HEK293 (cell line): ENCODE data around the gene EMC9.

Experiments
- CTCF ChIA-PET: fragments of 350-600 bp; formaldehyde crosslinking; extraction: SDS; loops from one replicate; lab custom pipeline; 2021; ENCODE audit warnings: antibody characterized with exemption; lab: Yijun Ruan, JAX
- POLR2A ChIA-PET: fragments of 300-600 bp; formaldehyde crosslinking; extraction: SDS; loops from one replicate; lab custom pipeline; 2020; ENCODE audit warnings: antibody characterized with exemption, inconsistent platforms; lab: Yijun Ruan, JAX
- H3K27ac ChIP-seq: fragments of 200-500 bp; sonication (Bioruptor generic); 2 replicates; pipeline ENCODE4 v1.5.1; 2014; ENCODE audit warnings: low read depth, low read length, control low read depth, inconsistent platforms; ENCODE audit errors: extremely low read depth
- H3K36me3 ChIP-seq, 2 experiments: fragments of 200-500 bp in 1 of 2; sonication (Bioruptor generic) in 1 of 2; 1 replicate in 1 of 2; 2 replicates in 1 of 2; pipeline ENCODE4 v1.5.1; 2014 to 2017; ENCODE audit warnings: inconsistent platforms in 2 of 2, low read length in 2 of 2; ENCODE audit not compliant: control insufficient read depth in 2 of 2, insufficient read depth in 1 of 2
- H3K4me1 ChIP-seq: fragments of 200-500 bp; sonication (Bioruptor generic); 2 replicates; pipeline ENCODE4 v1.5.1; 2014; ENCODE audit warnings: mild to moderate bottlenecking, low read length, inconsistent platforms; ENCODE audit not compliant: control insufficient read depth, insufficient read depth
- H3K4me3 ChIP-seq: 2 replicates; pipeline ENCODE4 v1.5.1; 2011; ENCODE audit warnings: low read depth, mild to moderate bottlenecking, control low read depth, low read length, moderate library complexity
- H3K9me3 ChIP-seq: fragments of 200-500 bp; sonication (Bioruptor generic); 2 replicates; pipeline ENCODE4 v1.5.1; 2014; ENCODE audit warnings: low read depth, low read length, inconsistent platforms; ENCODE audit not compliant: control insufficient read depth, insufficient read depth
- GLIS2 ChIP-seq: fragments of 450-650 bp; formaldehyde crosslinking; IDR thresholded peaks from 2 replicates; pipeline ENCODE4 v1.5.1; 2016; ENCODE audit warnings: missing biosample characterization, missing genetic modification characterization
- KLF16 ChIP-seq: fragments of 450-650 bp; formaldehyde crosslinking; IDR thresholded peaks from 2 replicates; pipeline ENCODE4 v1.5.1; 2017; ENCODE audit warnings: missing biosample characterization, missing genetic modification characterization
- KLF7 ChIP-seq: fragments of 450-650 bp; formaldehyde crosslinking; IDR thresholded peaks from 2 replicates; pipeline ENCODE4 v1.5.1; 2016; ENCODE audit warnings: missing biosample characterization, missing genetic modification characterization, borderline replicate concordance
- ZBTB7A ChIP-seq: fragments of 450-650 bp; formaldehyde crosslinking; IDR thresholded peaks from 2 replicates; pipeline ENCODE4 v1.5.1; 2016; ENCODE audit warnings: low read depth, missing biosample characterization, missing genetic modification characterization
- ZBTB8A ChIP-seq: fragments of 450-650 bp; formaldehyde crosslinking; IDR thresholded peaks from 2 replicates; pipeline ENCODE4 v1.5.1; 2016; ENCODE audit warnings: missing biosample characterization, missing genetic modification characterization
- ZNF19 ChIP-seq: fragments of 450-650 bp; formaldehyde crosslinking; IDR thresholded peaks from 2 replicates; pipeline ENCODE4; 2016; ENCODE audit warnings: missing biosample characterization, missing genetic modification characterization, low read depth
- ZNF2 ChIP-seq: fragments of 450-650 bp; formaldehyde crosslinking; IDR thresholded peaks from 2 replicates; pipeline ENCODE4 v1.5.1; 2016; ENCODE audit warnings: missing biosample characterization, missing genetic modification characterization
- ZNF248 ChIP-seq: fragments of 450-650 bp; formaldehyde crosslinking; IDR thresholded peaks from 2 replicates; pipeline ENCODE4 v1.5.1; 2017; ENCODE audit warnings: missing biosample characterization, missing genetic modification characterization
- ZNF354C ChIP-seq: fragments of 450-650 bp; formaldehyde crosslinking; IDR thresholded peaks from 2 replicates; pipeline ENCODE4 v1.5.1; 2016; ENCODE audit warnings: missing biosample characterization, missing genetic modification characterization, low read depth, borderline replicate concordance
- ZNF37A ChIP-seq: fragments of 450-650 bp; IDR thresholded peaks from 2 replicates; pipeline ENCODE4 v1.5.1; 2018; ENCODE audit warnings: missing biosample characterization, missing genetic modification characterization
- ZNF600 ChIP-seq: fragments of 450-650 bp; formaldehyde crosslinking; IDR thresholded peaks from 2 replicates; pipeline ENCODE4 v1.5.1; 2016; ENCODE audit warnings: missing biosample characterization, missing genetic modification characterization
- ZNF843 ChIP-seq: fragments of 450-650 bp; formaldehyde crosslinking; IDR thresholded peaks from 2 replicates; pipeline ENCODE4 v1.5.1; 2016; ENCODE audit warnings: missing biosample characterization, missing genetic modification characterization
- ZSCAN30 ChIP-seq: fragments of 450-650 bp; IDR thresholded peaks from 2 replicates; pipeline ENCODE4 v1.5.1; 2018; ENCODE audit warnings: missing biosample characterization, mild to moderate bottlenecking, missing genetic modification characterization, moderate library complexity
- TF ChIP-seq, protein P1 (sequence below): fragments of 450-650 bp; formaldehyde crosslinking; IDR thresholded peaks from 2 replicates; pipeline ENCODE4 v1.5.1; 2017; ENCODE audit warnings: missing biosample characterization, missing genetic modification characterization
- TF ChIP-seq, protein P2 (sequence below): fragments of 450-650 bp; formaldehyde crosslinking; IDR thresholded peaks from 2 replicates; pipeline ENCODE4 v1.5.1; 2016; ENCODE audit warnings: missing biosample characterization, missing genetic modification characterization, borderline replicate concordance
- TF ChIP-seq, protein P3 (sequence below): fragments of 450-650 bp; formaldehyde crosslinking; IDR thresholded peaks from 2 replicates; pipeline ENCODE4 v1.5.1; 2016; ENCODE audit warnings: missing biosample characterization, missing genetic modification characterization
- TF ChIP-seq, protein P4 (sequence below): fragments of 450-650 bp; formaldehyde crosslinking; IDR thresholded peaks from 2 replicates; pipeline ENCODE4 v1.5.1; 2016; ENCODE audit warnings: missing biosample characterization, missing genetic modification characterization
- TF ChIP-seq, protein P5 (sequence below): fragments of 450-650 bp; formaldehyde crosslinking; IDR thresholded peaks from 2 replicates; pipeline ENCODE4 v1.5.1; 2016; ENCODE audit warnings: missing biosample characterization, missing genetic modification characterization

The EMC9 gene

DNA sequence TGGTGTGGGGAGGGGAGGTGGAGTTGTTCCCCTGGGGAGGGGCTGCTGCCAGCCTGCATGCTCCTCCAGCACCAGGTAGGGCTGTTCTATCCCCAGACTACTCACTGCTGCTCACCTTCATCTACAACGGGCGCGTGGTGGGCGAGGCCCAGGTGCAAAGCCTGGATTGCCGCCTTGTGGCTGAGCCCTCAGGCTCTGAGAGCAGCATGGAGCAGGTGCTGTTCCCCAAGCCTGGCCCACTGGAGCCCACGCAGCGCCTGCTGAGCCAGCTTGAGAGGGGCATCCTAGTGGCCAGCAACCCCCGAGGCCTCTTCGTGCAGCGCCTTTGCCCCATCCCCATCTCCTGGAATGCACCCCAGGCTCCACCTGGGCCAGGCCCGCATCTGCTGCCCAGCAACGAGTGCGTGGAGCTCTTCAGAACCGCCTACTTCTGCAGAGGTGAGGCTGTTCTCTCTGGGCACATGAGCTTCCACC, 23.2 kb upstream of the EMC9 start:
- H3K36me3 ChIP-seq: peaks cover 3 to 62% of the 10 kb centered on the region in 2 experiments
- TF ChIP-seq ZNF2: no peak
- TF ChIP-seq ZSCAN30 (tag by site-specific recombination): no peak
- no peak for TF ChIP-seq ZBTB7A
- no peak for TF ChIP-seq ZNF843 (tag by site-specific recombination)
- TF ChIP-seq, protein P1, sequence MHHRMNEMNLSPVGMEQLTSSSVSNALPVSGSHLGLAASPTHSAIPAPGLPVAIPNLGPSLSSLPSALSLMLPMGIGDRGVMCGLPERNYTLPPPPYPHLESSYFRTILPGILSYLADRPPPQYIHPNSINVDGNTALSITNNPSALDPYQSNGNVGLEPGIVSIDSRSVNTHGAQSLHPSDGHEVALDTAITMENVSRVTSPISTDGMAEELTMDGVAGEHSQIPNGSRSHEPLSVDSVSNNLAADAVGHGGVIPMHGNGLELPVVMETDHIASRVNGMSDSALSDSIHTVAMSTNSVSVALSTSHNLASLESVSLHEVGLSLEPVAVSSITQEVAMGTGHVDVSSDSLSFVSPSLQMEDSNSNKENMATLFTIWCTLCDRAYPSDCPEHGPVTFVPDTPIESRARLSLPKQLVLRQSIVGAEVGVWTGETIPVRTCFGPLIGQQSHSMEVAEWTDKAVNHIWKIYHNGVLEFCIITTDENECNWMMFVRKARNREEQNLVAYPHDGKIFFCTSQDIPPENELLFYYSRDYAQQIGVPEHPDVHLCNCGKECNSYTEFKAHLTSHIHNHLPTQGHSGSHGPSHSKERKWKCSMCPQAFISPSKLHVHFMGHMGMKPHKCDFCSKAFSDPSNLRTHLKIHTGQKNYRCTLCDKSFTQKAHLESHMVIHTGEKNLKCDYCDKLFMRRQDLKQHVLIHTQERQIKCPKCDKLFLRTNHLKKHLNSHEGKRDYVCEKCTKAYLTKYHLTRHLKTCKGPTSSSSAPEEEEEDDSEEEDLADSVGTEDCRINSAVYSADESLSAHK (tag by site-specific recombination): no peak
- no peak for TF ChIP-seq ZNF354C (tag by site-specific recombination)
- TF ChIP-seq KLF7: no peak
- TF ChIP-seq ZNF37A (tag by site-specific recombination): no peak
- no peak for TF ChIP-seq KLF16 (tag by site-specific recombination)
- TF ChIP-seq, protein P2, sequence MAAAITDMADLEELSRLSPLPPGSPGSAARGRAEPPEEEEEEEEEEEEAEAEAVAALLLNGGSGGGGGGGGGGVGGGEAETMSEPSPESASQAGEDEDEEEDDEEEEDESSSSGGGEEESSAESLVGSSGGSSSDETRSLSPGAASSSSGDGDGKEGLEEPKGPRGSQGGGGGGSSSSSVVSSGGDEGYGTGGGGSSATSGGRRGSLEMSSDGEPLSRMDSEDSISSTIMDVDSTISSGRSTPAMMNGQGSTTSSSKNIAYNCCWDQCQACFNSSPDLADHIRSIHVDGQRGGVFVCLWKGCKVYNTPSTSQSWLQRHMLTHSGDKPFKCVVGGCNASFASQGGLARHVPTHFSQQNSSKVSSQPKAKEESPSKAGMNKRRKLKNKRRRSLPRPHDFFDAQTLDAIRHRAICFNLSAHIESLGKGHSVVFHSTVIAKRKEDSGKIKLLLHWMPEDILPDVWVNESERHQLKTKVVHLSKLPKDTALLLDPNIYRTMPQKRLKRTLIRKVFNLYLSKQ: no peak
- TF ChIP-seq ZNF19 (tag by site-specific recombination): no peak
- no peak for TF ChIP-seq ZNF248 (tag by site-specific recombination)
- POLR2A ChIA-PET: interaction anchor here (1.6 to 1.7 kb wide), 2 partner anchors 18 to 29 kb away, joined by 4 to 5 read pairs; partner anchors contain the start of genes PSME1, PSME2 and RNF31

DNA sequence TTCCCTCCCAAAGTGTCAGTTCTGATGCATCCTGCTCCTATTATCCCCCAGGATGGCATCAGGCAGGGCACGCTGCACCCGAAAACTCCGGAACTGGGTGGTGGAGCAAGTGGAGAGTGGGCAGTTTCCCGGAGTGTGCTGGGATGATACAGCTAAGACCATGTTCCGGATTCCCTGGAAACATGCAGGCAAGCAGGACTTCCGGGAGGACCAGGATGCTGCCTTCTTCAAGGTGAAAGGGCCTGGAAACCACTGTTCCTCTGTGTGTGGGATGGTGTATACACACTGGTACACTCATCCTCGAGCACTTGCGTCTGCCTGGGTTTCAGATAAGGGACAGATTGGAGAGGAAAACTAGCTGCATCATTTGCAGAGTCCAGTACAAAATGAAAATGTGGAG, 20.7 kb upstream of the EMC9 start:
- H3K4me1 ChIP-seq: peaks cover 5% of the 10 kb centered on the region
- CTCF ChIA-PET: interaction anchor here (0.7 to 3.9 kb wide), 14 partner anchors 13 to 135 kb away, joined by 3 to 34 read pairs (median 8); partner anchors contain the start of genes IPO4, PSME2, RNF31 and TINF2
- H3K4me3 ChIP-seq: no peak overlapping the region
- peaks cover 11 to 73% of the 10 kb centered on the region in 2 experiments for H3K36me3 ChIP-seq
- H3K9me3 ChIP-seq: no peaks in the 10 kb centered on the region
- TF ChIP-seq ZNF600 (tag by site-specific recombination): peak; percentile 40; the same call in 1 of the 2 replicates
- TF ChIP-seq ZBTB8A (tag by site-specific recombination): no peak
- POLR2A ChIA-PET: interaction anchor here (0.7 to 3.8 kb wide), 9 partner anchors 9 to 109 kb away, joined by 3 to 44 read pairs (median 9); partner anchors contain the start of genes CHMP4A, DCAF11, IPO4 and NRL
- no peak overlapping the region for H3K27ac ChIP-seq

More for the DNA sequence above, 23.2 kb upstream of the EMC9 start:
- CTCF ChIA-PET: interaction anchor here (0.9 kb wide), 1 partner anchor 143 kb away, joined by 3 read pairs; the partner anchor contains the start of gene CIDEB
- Histone ChIP-seq H3K4me3 (no peak overlapping the region), H3K9me3 (no peaks in the 10 kb centered on the region), H3K27ac (no peak overlapping the region), H3K4me1 (peaks cover 5% of the 10 kb centered on the region)

DNA sequence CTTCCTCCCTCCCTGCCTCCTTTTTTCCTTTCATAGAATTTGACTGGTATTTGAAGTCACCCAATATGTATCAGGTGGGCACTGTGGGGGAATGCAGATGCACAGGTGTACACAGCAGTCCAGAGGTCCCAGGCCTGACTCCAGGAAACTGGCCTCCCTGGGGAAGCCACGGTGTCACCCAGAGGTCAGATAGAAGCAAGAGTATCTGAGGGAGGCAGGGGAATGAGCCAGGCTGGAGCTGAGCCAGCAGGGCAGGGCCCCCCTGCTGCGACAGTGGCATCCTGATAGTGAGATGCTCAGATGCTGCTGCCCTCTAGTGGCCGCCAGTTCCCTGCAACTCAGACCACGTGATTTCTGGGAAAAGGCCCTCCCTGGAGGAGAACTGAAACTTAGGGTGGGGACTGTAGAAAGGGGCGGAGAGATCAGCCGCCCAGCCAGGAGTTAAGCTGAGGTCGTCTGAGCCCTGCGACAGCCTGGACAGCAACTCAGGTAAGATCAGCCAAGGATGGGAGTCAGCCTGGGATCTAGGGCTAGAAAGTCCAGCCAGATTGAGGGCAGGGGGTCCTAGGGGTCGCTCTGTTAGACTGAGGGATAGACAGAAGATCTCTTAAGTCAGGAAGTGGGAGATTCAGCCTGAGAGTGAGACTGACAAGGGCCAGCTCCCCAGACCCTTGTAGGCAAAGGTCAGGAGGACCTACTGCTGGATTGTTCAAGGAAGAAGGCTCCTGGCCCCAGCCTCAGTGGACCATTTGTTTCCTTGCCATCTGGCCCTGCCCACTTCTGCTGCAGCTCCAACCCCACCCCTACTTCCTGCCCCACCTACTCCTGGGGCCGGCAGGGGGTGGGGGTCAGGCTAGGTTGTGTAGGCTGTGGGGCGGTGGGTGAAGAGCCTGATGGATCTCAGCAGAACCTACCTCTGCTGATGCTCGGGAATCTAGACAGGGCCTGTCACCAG, 19.7 kb upstream of the EMC9 start, which contains the start of gene IRF9:
Gene IRF9, plus strand, starts transcription at position 416 of the 955 bp plus-strand sequence. CDS start 880 bp downstream, outside the sequence.
- H3K9me3 ChIP-seq: no peaks in the 10 kb centered on the region
- ChIA-PET CTCF (interaction anchor here (0.7 to 3.9 kb wide), 32 partner anchors 10 to 149 kb away, joined by 3 to 34 read pairs (median 4); partner anchors contain the start of genes DCAF11, EMC9, IPO4 and NRL), POLR2A (interaction anchor here (0.7 to 3.8 kb wide), 19 partner anchors 9 to 110 kb away, joined by 3 to 44 read pairs (median 8); partner anchors contain the start of genes CHMP4A, DCAF11, EMC9 and IPO4)
- peaks cover 19 to 75% of the 10 kb centered on the region in 2 experiments for H3K36me3 ChIP-seq
- H3K4me1 ChIP-seq: peaks cover 5% of the 10 kb centered on the region
- 0 out of 2 replicates have a peak within 1 kb of the TSS, but pooled peaks have one; percentile 13 for H3K27ac ChIP-seq
- peak within 1 kb of the TSS; percentile 46 for H3K4me3 ChIP-seq
- peak; percentile 77 for TF ChIP-seq GLIS2
- TF ChIP-seq, protein P3, sequence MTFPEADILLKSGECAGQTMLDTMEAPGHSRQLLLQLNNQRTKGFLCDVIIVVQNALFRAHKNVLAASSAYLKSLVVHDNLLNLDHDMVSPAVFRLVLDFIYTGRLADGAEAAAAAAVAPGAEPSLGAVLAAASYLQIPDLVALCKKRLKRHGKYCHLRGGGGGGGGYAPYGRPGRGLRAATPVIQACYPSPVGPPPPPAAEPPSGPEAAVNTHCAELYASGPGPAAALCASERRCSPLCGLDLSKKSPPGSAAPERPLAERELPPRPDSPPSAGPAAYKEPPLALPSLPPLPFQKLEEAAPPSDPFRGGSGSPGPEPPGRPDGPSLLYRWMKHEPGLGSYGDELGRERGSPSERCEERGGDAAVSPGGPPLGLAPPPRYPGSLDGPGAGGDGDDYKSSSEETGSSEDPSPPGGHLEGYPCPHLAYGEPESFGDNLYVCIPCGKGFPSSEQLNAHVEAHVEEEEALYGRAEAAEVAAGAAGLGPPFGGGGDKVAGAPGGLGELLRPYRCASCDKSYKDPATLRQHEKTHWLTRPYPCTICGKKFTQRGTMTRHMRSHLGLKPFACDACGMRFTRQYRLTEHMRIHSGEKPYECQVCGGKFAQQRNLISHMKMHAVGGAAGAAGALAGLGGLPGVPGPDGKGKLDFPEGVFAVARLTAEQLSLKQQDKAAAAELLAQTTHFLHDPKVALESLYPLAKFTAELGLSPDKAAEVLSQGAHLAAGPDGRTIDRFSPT (tag by site-specific recombination): peak; percentile 89
- TF ChIP-seq, protein P4, sequence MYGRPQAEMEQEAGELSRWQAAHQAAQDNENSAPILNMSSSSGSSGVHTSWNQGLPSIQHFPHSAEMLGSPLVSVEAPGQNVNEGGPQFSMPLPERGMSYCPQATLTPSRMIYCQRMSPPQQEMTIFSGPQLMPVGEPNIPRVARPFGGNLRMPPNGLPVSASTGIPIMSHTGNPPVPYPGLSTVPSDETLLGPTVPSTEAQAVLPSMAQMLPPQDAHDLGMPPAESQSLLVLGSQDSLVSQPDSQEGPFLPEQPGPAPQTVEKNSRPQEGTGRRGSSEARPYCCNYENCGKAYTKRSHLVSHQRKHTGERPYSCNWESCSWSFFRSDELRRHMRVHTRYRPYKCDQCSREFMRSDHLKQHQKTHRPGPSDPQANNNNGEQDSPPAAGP (tag by site-specific recombination): peak; percentile 94
- TF ChIP-seq, protein P5, sequence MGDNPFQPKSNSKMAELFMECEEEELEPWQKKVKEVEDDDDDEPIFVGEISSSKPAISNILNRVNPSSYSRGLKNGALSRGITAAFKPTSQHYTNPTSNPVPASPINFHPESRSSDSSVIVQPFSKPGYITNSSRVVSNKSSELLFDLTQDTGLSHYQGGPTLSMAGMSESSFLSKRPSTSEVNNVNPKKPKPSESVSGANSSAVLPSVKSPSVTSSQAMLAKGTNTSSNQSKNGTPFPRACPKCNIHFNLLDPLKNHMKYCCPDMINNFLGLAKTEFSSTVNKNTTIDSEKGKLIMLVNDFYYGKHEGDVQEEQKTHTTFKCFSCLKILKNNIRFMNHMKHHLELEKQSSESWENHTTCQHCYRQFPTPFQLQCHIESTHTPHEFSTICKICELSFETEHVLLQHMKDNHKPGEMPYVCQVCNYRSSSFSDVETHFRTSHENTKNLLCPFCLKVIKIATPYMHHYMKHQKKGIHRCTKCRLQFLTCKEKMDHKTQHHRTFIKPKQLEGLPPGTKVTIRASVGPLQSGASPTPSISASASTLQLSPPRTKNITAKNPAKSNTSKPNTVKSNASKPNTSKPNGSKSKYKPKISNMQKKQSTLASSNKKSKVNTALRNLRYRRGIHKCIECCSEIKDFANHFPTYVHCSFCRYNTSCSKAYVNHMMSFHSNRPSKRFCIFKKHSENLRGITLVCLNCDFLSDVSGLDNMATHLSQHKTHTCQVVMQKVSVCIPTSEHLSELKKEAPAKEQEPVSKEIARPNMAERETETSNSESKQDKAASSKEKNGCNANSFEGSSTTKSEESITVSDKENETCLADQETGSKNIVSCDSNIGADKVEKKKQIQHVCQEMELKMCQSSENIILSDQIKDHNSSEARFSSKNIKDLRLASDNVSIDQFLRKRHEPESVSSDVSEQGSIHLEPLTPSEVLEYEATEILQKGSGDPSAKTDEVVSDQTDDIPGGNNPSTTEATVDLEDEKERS (tag by site-specific recombination): no peak
